Calu3 (cell line): ENCODE data around the gene EHMT2. TPM values are rescaled to one million over a fixed set of nuclear protein-coding genes. Genes with fewer than 3 reads are reported as not detected.
"Not testable (repeated sequence)": the region's sequence is repeated elsewhere in the genome, so short reads cannot be mapped to it uniquely, and the experiment has no call there.

ENCODE experiments used
- BruUV-seq: library from RNA; stranded (reverse); fragments of 400-500 nt; replicated peaks from 2 replicates; lab custom pipeline; 2021; lab: Mats Ljungman, UMichigan
- CTCF ChIA-PET: fragments of 300-600 bp; sonication (Branson Sonifier 250); formaldehyde crosslinking; loops from one replicate; lab custom pipeline; 2022; ENCODE audit warnings: antibody characterized with exemption; lab: Charles Lee
- DNase-seq: peaks from one replicate; pipeline ENCODE4 v3.0.0; 2022
- H3K27ac Mint-ChIP-seq: one replicate; pipeline ENCODE4 v1.8.0; 2022; ENCODE audit warnings: mixed read lengths; ENCODE audit not compliant: unreplicated experiment
- H3K27me3 Mint-ChIP-seq: one replicate; pipeline ENCODE4 v1.8.0; 2022; ENCODE audit warnings: mixed read lengths; ENCODE audit not compliant: unreplicated experiment
- H3K36me3 Mint-ChIP-seq: one replicate; pipeline ENCODE4 v1.8.0; 2022; ENCODE audit warnings: mild to moderate bottlenecking, moderate library complexity, mixed read lengths; ENCODE audit not compliant: insufficient read depth, unreplicated experiment
- H3K4me1 Mint-ChIP-seq: one replicate; pipeline ENCODE4 v1.8.0; 2022; ENCODE audit warnings: mild to moderate bottlenecking, low read depth, mixed read lengths; ENCODE audit not compliant: unreplicated experiment
- H3K4me3 Mint-ChIP-seq: one replicate; pipeline ENCODE4 v1.8.0; 2022; ENCODE audit warnings: mild to moderate bottlenecking, low read depth, moderate library complexity, mixed read lengths; ENCODE audit not compliant: unreplicated experiment
- H3K9me3 Mint-ChIP-seq: one replicate; pipeline ENCODE4 v1.8.0; 2022; ENCODE audit warnings: low read depth, mixed read lengths; ENCODE audit not compliant: unreplicated experiment
- CTCF ChIP-seq: fragments of 200-600 bp; IDR thresholded peaks from one replicate; pipeline ENCODE4 v1.8.0; 2022; ENCODE audit warnings: antibody characterized with exemption; ENCODE audit not compliant: unreplicated experiment
- intact Hi-C: fragments of 100-400 bp; cut with micrococcal nuclease; formaldehyde crosslinking; loops from one replicate; pipeline ENCODE4 v1.10.0; 2022; ENCODE audit not compliant: unreplicated experiment
- total RNA-seq: library from RNA; stranded (reverse); gene quantifications from 2 replicates; pipeline ENCODE4 v1.2.3, GENCODE V29; 2022

EHMT2 gene
- total RNA-seq, 1 experiment from 2014 or later = 138 TPM

- H3K9me3 Mint-ChIP-seq = no peaks in the 10 kb centered on the region
- no TSS peak for BruUV-seq
- H3K27ac Mint-ChIP-seq = no peak overlapping the region
- TF ChIP-seq CTCF = no peak
- no peak for DNase-seq
- CTCF ChIA-PET = no interaction called here
- H3K4me3 Mint-ChIP-seq = no peak overlapping the region
- intact Hi-C loops = no loop called here
- H3K4me1 Mint-ChIP-seq = peaks cover 12% of the 10 kb centered on the region
- no peaks in the 10 kb centered on the region for H3K27me3 Mint-ChIP-seq
- peaks cover 15% of the 10 kb centered on the region for H3K36me3 Mint-ChIP-seq
Measured at GRCh38 chr6:31850765-31851484, 46.6 kb downstream of the EHMT2 start.

GRCh38 chr6:31847276-31847978 lies 50.1 kb downstream of the EHMT2 start:
- no peak overlapping the region for H3K27ac Mint-ChIP-seq
- no peak for TF ChIP-seq CTCF
- peaks cover 13% of the 10 kb centered on the region for H3K4me1 Mint-ChIP-seq
- no peak overlapping the region for H3K4me3 Mint-ChIP-seq
- peaks cover 40% of the 10 kb centered on the region for H3K36me3 Mint-ChIP-seq
- no TSS peak for BruUV-seq
- CTCF ChIA-PET = interaction anchor here (0.7 kb wide), 1 partner anchor 17 kb away, joined by 4 read pairs; no protein-coding TSS in a partner anchor
- H3K27me3 Mint-ChIP-seq = no peaks in the 10 kb centered on the region
- intact Hi-C loops = no loop called here
- DNase-seq = no peak
- no peaks in the 10 kb centered on the region for H3K9me3 Mint-ChIP-seq

GRCh38 chr6:31844507-31844906 lies 53.0 kb downstream of the EHMT2 start:
- intact Hi-C loops = no loop called here
- CTCF ChIA-PET = interaction anchor here (0.6 kb wide), 2 partner anchors 30 to 90 kb away, joined by 4 to 8 read pairs; no protein-coding TSS in a partner anchor
- Mint-ChIP-seq H3K27me3 (no peaks in the 10 kb centered on the region), H3K4me3 (no peak overlapping the region), H3K4me1 (peaks cover 6% of the 10 kb centered on the region), H3K9me3 (no peaks in the 10 kb centered on the region), H3K36me3 (peaks cover 61% of the 10 kb centered on the region), H3K27ac (no peak overlapping the region)
- BruUV-seq = no TSS peak
- DNase-seq = no peak
- TF ChIP-seq CTCF = no peak

- H3K27ac Mint-ChIP-seq = no peak overlapping the region
- no TSS peak for BruUV-seq
- H3K4me3 Mint-ChIP-seq = no peak overlapping the region
- DNase-seq = no peak
- CTCF ChIA-PET = interaction anchor here (1.1 kb wide), 1 partner anchor 67 kb away, joined by 3 read pairs; no protein-coding TSS in a partner anchor
- H3K27me3 Mint-ChIP-seq = no peaks in the 10 kb centered on the region
- H3K4me1 Mint-ChIP-seq = peaks cover 22% of the 10 kb centered on the region
- intact Hi-C loops = no loop called here
- H3K36me3 Mint-ChIP-seq = peaks cover 86% of the 10 kb centered on the region
- TF ChIP-seq CTCF = no peak
- H3K9me3 Mint-ChIP-seq = no peaks in the 10 kb centered on the region
Measured at GRCh38 chr6:31842053-31842452, 55.4 kb downstream of the EHMT2 start.

GRCh38 chr6:31839779-31840126 lies 57.7 kb downstream of the EHMT2 start:
- Mint-ChIP-seq H3K27ac (peak overlapping the region; percentile 33), H3K36me3 (peaks cover 97% of the 10 kb centered on the region), H3K4me1 (peaks cover 36% of the 10 kb centered on the region)
- H3K27me3 Mint-ChIP-seq, H3K9me3 Mint-ChIP-seq, BruUV-seq, H3K4me3 Mint-ChIP-seq, intact Hi-C loops, DNase-seq: not testable (repeated sequence)
- CTCF ChIA-PET = interaction anchor here (0.9 kb wide), 1 partner anchor 23 kb away, joined by 3 read pairs; the partner anchor contains the start of gene NEU1
